Activated naive CD8-positive, alpha-beta T cell treated with anti-CD3 and anti-CD28 coated beads, Interleukin-2, amount 50 U/mL, for 24 hours (primary cell): ENCODE data around the gene TBX10.
A peak's percentile ranks its signal among the peaks of the same experiment; 100 is the strongest.
"Not testable (repeated sequence)": the region's sequence is repeated elsewhere in the genome, so short reads cannot be mapped to it uniquely, and the experiment has no call there.

ENCODE experiments used
- ATAC-seq: fragments of 150-1000 bp; cut with Tn5 transposase; one replicate; pipeline ENCODE4 v1.10.0; 2021
- DNase-seq: peaks from one replicate; pipeline ENCODE4 v3.0.0; 2021
- H3K27ac Mint-ChIP-seq: one replicate; pipeline ENCODE4 v1.8.0; 2021; ENCODE audit warnings: mild to moderate bottlenecking, mixed read lengths
- H3K27me3 Mint-ChIP-seq: one replicate; pipeline ENCODE4 v1.8.0; 2021; ENCODE audit warnings: mixed read lengths
- H3K36me3 Mint-ChIP-seq: one replicate; pipeline ENCODE4 v1.8.0; 2021; ENCODE audit warnings: low read depth, mixed read lengths
- H3K4me1 Mint-ChIP-seq: one replicate; pipeline ENCODE4 v1.8.0; 2021; ENCODE audit warnings: mixed read lengths
- H3K4me3 Mint-ChIP-seq: one replicate; pipeline ENCODE4 v1.8.0; 2021; ENCODE audit warnings: mild to moderate bottlenecking, moderate library complexity, mixed read lengths
- H3K9me3 Mint-ChIP-seq: one replicate; pipeline ENCODE4 v1.8.0; 2021; ENCODE audit warnings: mixed read lengths

Gene TBX10

GRCh38 chr11:67639438-67639859 lies at the start of gene TBX10:
Gene TBX10, minus strand, starts transcription at chr11:67639763. Its CDS starts 291 bp downstream, at chr11:67639472.
- Mint-ChIP-seq H3K27ac (no peak within 1 kb of the TSS), H3K36me3 (no peaks in the 10 kb centered on the region), H3K27me3 (no peaks in the 10 kb centered on the region), H3K4me1 (peaks cover 6% of the 10 kb centered on the region), H3K4me3 (no peak within 1 kb of the TSS), H3K9me3 (no peaks in the 10 kb centered on the region)
- DNase-seq, result no peak
- no peak for ATAC-seq

GRCh38 chr11:67689178-67689577 lies 49.6 kb upstream of the TBX10 start:
- Mint-ChIP-seq H3K4me3 (no peak overlapping the region), H3K27me3 (peaks cover 14% of the 10 kb centered on the region), H3K36me3 (no peaks in the 10 kb centered on the region), H3K27ac (no peak overlapping the region), H3K9me3 (no peaks in the 10 kb centered on the region), H3K4me1 (peaks cover 8% of the 10 kb centered on the region)
- ATAC-seq (no peak), DNase-seq (no peak)

- H3K27me3 Mint-ChIP-seq, result peaks cover 14% of the 10 kb centered on the region
- no peaks in the 10 kb centered on the region for H3K9me3 Mint-ChIP-seq
- no peak overlapping the region for H3K27ac Mint-ChIP-seq
- no peaks in the 10 kb centered on the region for H3K36me3 Mint-ChIP-seq
- H3K4me1 Mint-ChIP-seq, result peaks cover 8% of the 10 kb centered on the region
- no peak for ATAC-seq
- DNase-seq, result no peak
- H3K4me3 Mint-ChIP-seq, result no peak overlapping the region
These were observed 48.4 kb upstream of the TBX10 start for GRCh38 chr11:67687986-67688385.

- not testable (repeated sequence) for H3K27ac Mint-ChIP-seq
These were observed 46.2 kb upstream of the TBX10 start for GRCh38 chr11:67685641-67686332.

GRCh38 chr11:67682126-67683034 lies 42.8 kb upstream of the TBX10 start:
- H3K27me3 Mint-ChIP-seq, ATAC-seq, H3K4me3 Mint-ChIP-seq, H3K9me3 Mint-ChIP-seq, H3K36me3 Mint-ChIP-seq, H3K4me1 Mint-ChIP-seq, DNase-seq, H3K27ac Mint-ChIP-seq: not testable (repeated sequence)

More at GRCh38 chr11:67685641-67686332, 46.2 kb upstream of the TBX10 start:
- H3K4me3 Mint-ChIP-seq, ATAC-seq, H3K36me3 Mint-ChIP-seq, H3K9me3 Mint-ChIP-seq, DNase-seq, H3K4me1 Mint-ChIP-seq: not testable (repeated sequence)
- H3K27me3 Mint-ChIP-seq, result peaks cover 14% of the 10 kb centered on the region

GRCh38 chr11:67680696-67681470 lies 41.3 kb upstream of the TBX10 start:
- H3K4me3 Mint-ChIP-seq, result no peak overlapping the region
- H3K27ac Mint-ChIP-seq, result no peak overlapping the region

GRCh38 chr11:67675058-67675747 lies 35.6 kb upstream of the TBX10 start:
- ATAC-seq, result no peak
- H3K9me3 Mint-ChIP-seq, result no peaks in the 10 kb centered on the region
- no peak overlapping the region for H3K4me3 Mint-ChIP-seq
- no peak for DNase-seq
- H3K27ac Mint-ChIP-seq, result no peak overlapping the region
- no peaks in the 10 kb centered on the region for H3K36me3 Mint-ChIP-seq
- H3K27me3 Mint-ChIP-seq, result peaks cover 3% of the 10 kb centered on the region
- H3K4me1 Mint-ChIP-seq, result no peaks in the 10 kb centered on the region

More at GRCh38 chr11:67680696-67681470, 41.3 kb upstream of the TBX10 start:
- DNase-seq, result no peak
- Mint-ChIP-seq H3K27me3 (no peaks in the 10 kb centered on the region), H3K36me3 (no peaks in the 10 kb centered on the region), H3K9me3 (no peaks in the 10 kb centered on the region), H3K4me1 (peaks cover 4% of the 10 kb centered on the region)
- ATAC-seq, result no peak

GRCh38 chr11:67674442-67674871 lies 34.9 kb upstream of the TBX10 start, which contains the start of gene ALDH3B2:
Gene ALDH3B2, minus strand, starts transcription at chr11:67674623. Its CDS starts 7,688 bp downstream, at chr11:67666935.
- Mint-ChIP-seq H3K4me3 (no peak within 1 kb of the TSS), H3K27ac (no peak within 1 kb of the TSS), H3K4me1 (no peaks in the 10 kb centered on the region), H3K36me3 (no peaks in the 10 kb centered on the region), H3K27me3 (peaks cover 3% of the 10 kb centered on the region), H3K9me3 (no peaks in the 10 kb centered on the region)
- DNase-seq, result no peak
- no peak for ATAC-seq

GRCh38 chr11:67673902-67674301 lies 34.3 kb upstream of the TBX10 start:
- H3K36me3 Mint-ChIP-seq, result no peaks in the 10 kb centered on the region
- no peaks in the 10 kb centered on the region for H3K4me1 Mint-ChIP-seq
- DNase-seq (no peak), ATAC-seq (no peak)
- H3K27me3 Mint-ChIP-seq, result peaks cover 3% of the 10 kb centered on the region
- H3K4me3 Mint-ChIP-seq, result no peak overlapping the region
- no peaks in the 10 kb centered on the region for H3K9me3 Mint-ChIP-seq
- no peak overlapping the region for H3K27ac Mint-ChIP-seq

GRCh38 chr11:67673358-67673757 lies 33.8 kb upstream of the TBX10 start:
- H3K36me3 Mint-ChIP-seq, result no peaks in the 10 kb centered on the region
- no peaks in the 10 kb centered on the region for H3K9me3 Mint-ChIP-seq
- DNase-seq (no peak), ATAC-seq (no peak)
- H3K4me1 Mint-ChIP-seq, result no peaks in the 10 kb centered on the region
- peaks cover 3% of the 10 kb centered on the region for H3K27me3 Mint-ChIP-seq
- H3K27ac Mint-ChIP-seq, result no peak overlapping the region
- no peak overlapping the region for H3K4me3 Mint-ChIP-seq

GRCh38 chr11:67671211-67671520 lies 31.6 kb upstream of the TBX10 start:
- Mint-ChIP-seq H3K27ac (no peak overlapping the region), H3K4me1 (no peaks in the 10 kb centered on the region), H3K27me3 (peaks cover 3% of the 10 kb centered on the region), H3K4me3 (no peak overlapping the region), H3K36me3 (no peaks in the 10 kb centered on the region), H3K9me3 (no peaks in the 10 kb centered on the region)
- no peak for DNase-seq
- no peak for ATAC-seq

- DNase-seq (no peak), ATAC-seq (peak; percentile 9)
- H3K4me1 Mint-ChIP-seq, result no peaks in the 10 kb centered on the region
These were observed 31.0 kb upstream of the TBX10 start for GRCh38 chr11:67670316-67671210.

GRCh38 chr11:67668192-67668551 lies 28.6 kb upstream of the TBX10 start:
- H3K4me1 Mint-ChIP-seq, result no peaks in the 10 kb centered on the region
- H3K4me3 Mint-ChIP-seq, result no peak overlapping the region
- ATAC-seq, result no peak
- no peak for DNase-seq
- no peaks in the 10 kb centered on the region for H3K36me3 Mint-ChIP-seq
- no peak overlapping the region for H3K27ac Mint-ChIP-seq
- no peaks in the 10 kb centered on the region for H3K27me3 Mint-ChIP-seq
- H3K9me3 Mint-ChIP-seq, result no peaks in the 10 kb centered on the region

More at GRCh38 chr11:67670316-67671210, 31.0 kb upstream of the TBX10 start:
- no peaks in the 10 kb centered on the region for H3K36me3 Mint-ChIP-seq
- H3K9me3 Mint-ChIP-seq, result no peaks in the 10 kb centered on the region
- H3K4me3 Mint-ChIP-seq, result no peak overlapping the region
- no peak overlapping the region for H3K27ac Mint-ChIP-seq
- H3K27me3 Mint-ChIP-seq, result peaks cover 3% of the 10 kb centered on the region
